AG09309 (cell line): ENCODE results near the gene HNRNPUL1.

Source experiments
- DNase-seq: peaks from one replicate; pipeline ENCODE4 v3.0.0-alpha.2; 2010; ENCODE audit warnings: low read depth
- H3K4me3 ChIP-seq: 2 replicates; pipeline ENCODE4 v1.5.1; 2011; ENCODE audit warnings: mild to moderate bottlenecking, low read depth, low read length, moderate library complexity; ENCODE audit not compliant: control insufficient read depth
- CTCF ChIP-seq: IDR thresholded peaks from 2 replicates; pipeline ENCODE4 v1.5.1; 2011; ENCODE audit warnings: mild to moderate bottlenecking, low read depth, low read length, inconsistent platforms; ENCODE audit not compliant: insufficient read depth, control insufficient read depth; ENCODE audit errors: missing control alignments

Gene HNRNPUL1

GRCh38 chr19:41263850-41264580 lies at the start of gene HNRNPUL1:
Gene HNRNPUL1 (plus strand): TSS chr19:41264372. CDS start chr19:41264504, 132 bp downstream.
- TF ChIP-seq CTCF = peak; percentile 10
- H3K4me3 ChIP-seq = peak within 1 kb of the TSS; percentile 94
- DNase-seq = peak; percentile 100

GRCh38 chr19:41217741-41218140 lies 46.4 kb upstream of the HNRNPUL1 start:
- no peak for TF ChIP-seq CTCF
- DNase-seq = no peak
- H3K4me3 ChIP-seq = no peak overlapping the region

- H3K4me3 ChIP-seq = no peak overlapping the region
- no peak for TF ChIP-seq CTCF
- DNase-seq = no peak
Measured at GRCh38 chr19:41218249-41218614, 45.9 kb upstream of the HNRNPUL1 start.

- peak within 1 kb of the TSS; percentile 69 for H3K4me3 ChIP-seq
- peak; percentile 56 for DNase-seq
- no peak for TF ChIP-seq CTCF
Measured at GRCh38 chr19:41218615-41219507, 45.3 kb upstream of the HNRNPUL1 start, which contains the start of gene AXL. Gene AXL (plus strand): TSS chr19:41219223. CDS start chr19:41219393, 170 bp downstream.

- TF ChIP-seq CTCF = no peak
- peak overlapping the region; percentile 69 for H3K4me3 ChIP-seq
- no peak for DNase-seq
Measured at GRCh38 chr19:41219924-41220567, 44.1 kb upstream of the HNRNPUL1 start.

- H3K4me3 ChIP-seq = peak overlapping the region; percentile 69
- no peak for DNase-seq
- TF ChIP-seq CTCF = no peak
Measured at GRCh38 chr19:41220811-41221210, 43.4 kb upstream of the HNRNPUL1 start.
